Tibial nerve (tissue), 4 donors: Measurements from ENCODE around the gene EXOC3. TPM values are rescaled to one million over a fixed set of nuclear protein-coding genes. Genes with fewer than 3 reads are reported as not detected.

Experiments used
- DNase-seq, 2 donors: peaks; one replicate each; pipeline ENCODE4 v3.0.0-alpha.2; 2019; ENCODE audit warnings: low spot score in 2 of 2
- H3K27ac ChIP-seq, 4 donors: fragments of 200-600 bp; sonication (generic) in 3 of 4; one replicate each; pipeline ENCODE4 v1.5.1; 2017 to 2019; ENCODE audit warnings: mild to moderate bottlenecking in 1 of 4
- H3K27me3 ChIP-seq, 2 donors: fragments of 200-600 bp; sonication (generic) in 1 of 2; one replicate each; pipeline versions ENCODE4 v1.5.1 to v1.6.0; 2017 to 2019
- H3K36me3 ChIP-seq, 3 donors: fragments of 200-600 bp; sonication (generic); one replicate each; pipeline ENCODE4 v1.5.1; 2018 to 2019
- H3K4me1 ChIP-seq, 4 donors: fragments of 200-600 bp; sonication (generic) in 3 of 4; one replicate each; pipeline ENCODE4 v1.5.1; 2017 to 2019
- H3K4me3 ChIP-seq, 4 donors: fragments of 200-600 bp; sonication (generic) in 3 of 4; one replicate each; pipeline ENCODE4 v1.5.1; 2017 to 2019; ENCODE audit warnings: mild to moderate bottlenecking in 1 of 4, moderate library complexity in 1 of 4
- H3K9me3 ChIP-seq, 4 donors: fragments of 200-600 bp; sonication (generic) in 3 of 4; one replicate each; pipeline ENCODE4 v1.5.1; 2017 to 2019
- CTCF ChIP-seq, 5 experiments: fragments of 200-600 bp in 3 of 5; fragments of 450-650 bp in 2 of 5; sonication (generic) in 3 of 5; IDR thresholded peaks; one replicate each; pipeline ENCODE4 v1.5.1; 2016 to 2019; ENCODE audit warnings: antibody characterized with exemption in 5 of 5, mild to moderate bottlenecking in 3 of 5, moderate library complexity in 2 of 5
- EP300 ChIP-seq, 2 donors: sonication (generic); formaldehyde crosslinking; IDR thresholded peaks; one replicate each; pipeline ENCODE4 v1.6.1; 2017; ENCODE audit warnings: antibody characterized with exemption in 2 of 2, mild to moderate bottlenecking in 1 of 2
- POLR2A ChIP-seq, 2 donors: fragments of 450-650 bp; IDR thresholded peaks; one replicate each; pipeline ENCODE4 v1.6.1; 2017; ENCODE audit warnings: antibody characterized with exemption in 2 of 2, mild to moderate bottlenecking in 2 of 2, moderate library complexity in 2 of 2
- WGBS, 2 donors: methylation state at CpG; one replicate each; pipeline ENCODE4 v1.1.5; 2018; 5-methylcytosine and 5-hydroxymethylcytosine counted together
- total RNA-seq, 4 donors: library from RNA; depleted of rRNA; stranded (reverse); fragments of >200 nt; gene quantifications; one replicate each; pipeline ENCODE4 v1.1.0, GENCODE V29; 2016

The EXOC3 gene
- total RNA-seq, 4 donors from 2014 or later, result 53.5 to 98.4 (median 58.8) TPM

GRCh38 chr5:421287-421880 lies 21.6 kb upstream of the EXOC3 start:
- Histone ChIP-seq H3K27ac (no peak overlapping the region), H3K4me3 (no peak overlapping the region), H3K9me3 (no peaks in the 10 kb centered on the region), H3K27me3 (peaks cover 0 to 4% of the 10 kb centered on the region in 2 donors), H3K4me1 (no peaks in the 10 kb centered on the region), H3K36me3 (no peaks in the 10 kb centered on the region)
- DNase-seq, result no peak
- 88 to 89% methylated on average over 31 to 33 of the region's 34 CpGs for WGBS, 2 donors
- TF ChIP-seq POLR2A (IDR thresholded peaks at IDR 0.05), result no peak
- no peak for TF ChIP-seq EP300 (IDR thresholded peaks at IDR 0.05)
- TF ChIP-seq CTCF (IDR thresholded peaks at IDR 0.05), result no peak

- 90 to 91% methylated on average over 13 of the region's 13 CpGs for WGBS, 2 donors
- Histone ChIP-seq H3K4me3 (no peak overlapping the region), H3K27me3 (peaks cover 0 to 4% of the 10 kb centered on the region in 2 donors), H3K9me3 (no peaks in the 10 kb centered on the region), H3K27ac (no peak overlapping the region), H3K4me1 (no peaks in the 10 kb centered on the region), H3K36me3 (no peaks in the 10 kb centered on the region)
- no peak for DNase-seq
- no peak for TF ChIP-seq POLR2A (IDR thresholded peaks at IDR 0.05)
- no peak for TF ChIP-seq CTCF (IDR thresholded peaks at IDR 0.05)
- no peak for TF ChIP-seq EP300 (IDR thresholded peaks at IDR 0.05)
Observed at GRCh38 chr5:421901-422300, 21.1 kb upstream of the EXOC3 start.

- TF ChIP-seq CTCF (IDR thresholded peaks at IDR 0.05) (no peak), EP300 (IDR thresholded peaks at IDR 0.05) (no peak), POLR2A (IDR thresholded peaks at IDR 0.05) (no peak)
- H3K27me3 ChIP-seq, result peaks cover 0 to 4% of the 10 kb centered on the region in 2 donors
- no peaks in the 10 kb centered on the region for H3K36me3 ChIP-seq
- H3K9me3 ChIP-seq, result no peaks in the 10 kb centered on the region
- no peaks in the 10 kb centered on the region for H3K4me1 ChIP-seq
- H3K4me3 ChIP-seq, result no peak overlapping the region
- no peak for DNase-seq
- WGBS, 2 donors, result 87% methylated on average over 32 of the region's 32 CpGs
- H3K27ac ChIP-seq, result no peak overlapping the region
Observed at GRCh38 chr5:422323-423232, 20.4 kb upstream of the EXOC3 start.

GRCh38 chr5:423233-423565 lies 19.8 kb upstream of the EXOC3 start:
- Histone ChIP-seq H3K27me3 (peaks cover 0 to 4% of the 10 kb centered on the region in 2 donors), H3K36me3 (no peaks in the 10 kb centered on the region), H3K27ac (no peak overlapping the region), H3K9me3 (no peaks in the 10 kb centered on the region), H3K4me3 (no peak overlapping the region), H3K4me1 (no peaks in the 10 kb centered on the region)
- DNase-seq, result no peak
- TF ChIP-seq POLR2A (IDR thresholded peaks at IDR 0.05) (no peak), CTCF (IDR thresholded peaks at IDR 0.05) (no peak), EP300 (IDR thresholded peaks at IDR 0.05) (no peak)
- 78 to 91% methylated on average over 9 of the region's 9 CpGs for WGBS, 2 donors

- WGBS, 2 donors, result 67 to 71% methylated on average over 22 to 24 of the region's 24 CpGs
Observed at GRCh38 chr5:423626-424261, 19.2 kb upstream of the EXOC3 start.

More at GRCh38 chr5:423626-424261, 19.2 kb upstream of the EXOC3 start:
- Histone ChIP-seq H3K36me3 (no peaks in the 10 kb centered on the region), H3K27me3 (peaks cover 0 to 4% of the 10 kb centered on the region in 2 donors), H3K4me3 (no peak overlapping the region), H3K27ac (no peak overlapping the region), H3K4me1 (no peaks in the 10 kb centered on the region), H3K9me3 (no peaks in the 10 kb centered on the region)
- no peak for DNase-seq
- TF ChIP-seq EP300 (IDR thresholded peaks at IDR 0.05) (no peak), CTCF (IDR thresholded peaks at IDR 0.05) (no peak), POLR2A (IDR thresholded peaks at IDR 0.05) (no peak)
